K562 (cell line): Measurements from ENCODE around the gene TOMM40L. TPM values are rescaled to one million over a fixed set of nuclear protein-coding genes. Genes with fewer than 3 reads are reported as not detected.

ENCODE experiments used
- ATAC-seq: fragments of 200-7000 bp; cut with Tn5 transposase; 3 replicates; pipeline ENCODE4 v1.9.1; 2020; ENCODE audit warnings: moderate library complexity
- BruUV-seq: library from RNA; stranded (reverse); fragments of 400-500 nt; replicated peaks from 2 replicates; lab custom pipeline; 2021; lab: Mats Ljungman, UMichigan
- CTCF ChIA-PET: fragments of 300-600 bp; formaldehyde crosslinking; extraction: SDS; loops from one replicate; lab custom pipeline; 2021; ENCODE audit warnings: low intra/inter-chr PET ratio; lab: Yijun Ruan, JAX
- POLR2A ChIA-PET: fragments of 300-600, 350-650 bp; sonication (Branson Sonifier 250); formaldehyde crosslinking; extraction: SDS; loops from one replicate; lab custom pipeline; 2021; ENCODE audit warnings: antibody characterized with exemption, inconsistent platforms; lab: Yijun Ruan, JAX
- DNase-seq, 4 experiments: peaks; one replicate each; pipeline versions ENCODE4 v3.0.0 to v3.0.0-alpha.2; 2011 to 2018; ENCODE audit warnings: low spot score in 3 of 4, mixed read lengths in 3 of 4; ENCODE audit errors: extremely low read depth in 1 of 4
- FAIRE-seq: peaks from 2 replicates; lab custom pipeline; 2011; peaks lifted over from hg19 to GRCh38; lab: Jason Lieb, UNC
- H2AFZ ChIP-seq: 2 replicates; pipeline ENCODE4 v1.6.0; 2011; ENCODE audit warnings: low read depth, low read length, control low read depth, inconsistent platforms
- H3K27ac ChIP-seq: fragments of 200-600 bp; 3 replicates; pipeline ENCODE4 v1.8.0; 2011; ENCODE audit warnings: low read depth, mild to moderate bottlenecking, control low read depth, inconsistent platforms, low read length, moderate library complexity, mixed read lengths; ENCODE audit errors: extremely low read depth
- H3K27me3 ChIP-seq, 2 experiments: fragments of 300-600 bp in 1 of 2; 2 replicates in 1 of 2; 3 replicates in 1 of 2; pipeline versions ENCODE4 v1.6.0 to v1.8.0; 2011; ENCODE audit warnings: inconsistent platforms in 2 of 2, low read length in 2 of 2, mild to moderate bottlenecking in 1 of 2, mixed read lengths in 1 of 2, moderate library complexity in 1 of 2; ENCODE audit not compliant: control insufficient read depth in 2 of 2, insufficient read depth in 2 of 2
- H3K36me3 ChIP-seq: fragments of 300-600 bp; 3 replicates; pipeline ENCODE4 v1.8.0; 2011; ENCODE audit warnings: mild to moderate bottlenecking, low read length, inconsistent platforms; ENCODE audit not compliant: control insufficient read depth, insufficient read depth
- H3K4me1 ChIP-seq, 2 experiments: fragments of 200-600 bp in 1 of 2; replicated peaks in 1 of 2; 2 replicates in 1 of 2; 3 replicates in 1 of 2; pipeline versions ENCODE4 v1.5.1 to v1.8.0; 2011; ENCODE audit warnings: inconsistent platforms in 2 of 2, low read length in 2 of 2, mild to moderate bottlenecking in 1 of 2, mixed read lengths in 1 of 2, moderate library complexity in 1 of 2; ENCODE audit not compliant: control insufficient read depth in 2 of 2, insufficient read depth in 2 of 2
- H3K4me2 ChIP-seq: 2 replicates; pipeline ENCODE4 v1.6.1; 2011; ENCODE audit warnings: low read length, control low read depth, inconsistent platforms, mixed read lengths; ENCODE audit not compliant: insufficient read depth
- H3K4me3 ChIP-seq: fragments of 200-600 bp; sonication (generic), shearing (Covaris generic); 2 replicates; pipeline ENCODE4 v1.5.1; 2016; ENCODE audit warnings: control low read depth, inconsistent platforms
- H3K79me2 ChIP-seq: fragments of 200-600 bp; 3 replicates; pipeline ENCODE4 v1.8.0; 2011; ENCODE audit warnings: low read length, inconsistent platforms; ENCODE audit not compliant: control insufficient read depth, insufficient read depth
- H3K9ac ChIP-seq, 2 experiments: 2 replicates each; pipeline versions ENCODE4 v1.6.0 to v1.6.1; 2011; ENCODE audit warnings: low read depth in 2 of 2, low read length in 2 of 2, control low read depth in 1 of 2, inconsistent platforms in 1 of 2, mild to moderate bottlenecking in 1 of 2, mixed read lengths in 1 of 2; ENCODE audit not compliant: insufficient read depth in 1 of 2
- H3K9me1 ChIP-seq: one replicate; pipeline ENCODE4 v1.6.0; 2011; ENCODE audit warnings: inconsistent platforms, mild to moderate bottlenecking, low read length, moderate library complexity; ENCODE audit not compliant: control insufficient read depth, insufficient read depth
- H3K9me3 ChIP-seq: replicated peaks from 2 replicates; pipeline ENCODE4 v1.5.1; 2011; ENCODE audit warnings: low read depth, low read length, inconsistent platforms; ENCODE audit not compliant: control insufficient read depth, insufficient read depth
- H4K20me1 ChIP-seq: replicated peaks from 2 replicates; pipeline ENCODE4 v1.6.1; 2011; ENCODE audit warnings: low read length, inconsistent platforms, mixed read lengths; ENCODE audit not compliant: control insufficient read depth, insufficient read depth
- C11orf30 ChIP-seq: fragments of 450-650 bp; IDR thresholded peaks from 2 replicates; pipeline ENCODE4 v1.6.1; 2016; ENCODE audit warnings: low read depth, mild to moderate bottlenecking
- GTF2E2 ChIP-seq: fragments of 200-800 bp; sonication (Bioruptor generic); IDR thresholded peaks from 2 replicates; pipeline ENCODE4 v1.6.1; 2016; ENCODE audit warnings: missing genetic modification characterization, missing compliant biosample characterization
- MIER1 ChIP-seq: fragments of 450-650 bp; IDR thresholded peaks from 2 replicates; pipeline ENCODE4 v1.6.1; 2016; ENCODE audit warnings: antibody characterized with exemption, mild to moderate bottlenecking, low read depth
- MNT ChIP-seq, 2 experiments: fragments of 450-650 bp; conservative IDR thresholded peaks; 2 replicates each; pipeline ENCODE4 v1.6.1; 2017; ENCODE audit warnings: mild to moderate bottlenecking in 2 of 2, moderate library complexity in 2 of 2
- MXD1 ChIP-seq: fragments of 250-450 bp; sonication (Bioruptor Pico); IDR thresholded peaks from 2 replicates; pipeline ENCODE4 v1.8.0; 2021; ENCODE audit warnings: borderline replicate concordance, mild to moderate bottlenecking, moderate library complexity; ENCODE audit not compliant: poor library complexity, severe bottlenecking
- PKNOX1 ChIP-seq: fragments of 450-650 bp; IDR thresholded peaks from 2 replicates; pipeline ENCODE4 v1.6.1; 2016
- PURB ChIP-seq: sonication (generic); formaldehyde crosslinking; IDR thresholded peaks from 2 replicates; pipeline ENCODE4 v1.9.0; 2021; ENCODE audit warnings: low read depth, mild to moderate bottlenecking, missing genetic modification reagents
- SETDB1 ChIP-seq: IDR thresholded peaks from one replicate; pipeline ENCODE4 v1.6.1; 2012; ENCODE audit warnings: low read length, control low read depth, inconsistent platforms
- TFE3 ChIP-seq: fragments of 450-650 bp; formaldehyde crosslinking; IDR thresholded peaks from 2 replicates; pipeline ENCODE4 v1.4.0; 2020; ENCODE audit warnings: mild to moderate bottlenecking, mixed read lengths
- ZNF121 ChIP-seq: sonication (generic); formaldehyde crosslinking; conservative IDR thresholded peaks from 2 replicates; pipeline ENCODE4 v1.8.0; 2022; ENCODE audit warnings: missing genetic modification reagents
- ZNF134 ChIP-seq: fragments of 250-450 bp; sonication (Bioruptor Pico); conservative IDR thresholded peaks from 2 replicates; pipeline ENCODE4 v1.4.0; 2020
- ZNF224 ChIP-seq: sonication (generic); formaldehyde crosslinking; IDR thresholded peaks from 2 replicates; pipeline ENCODE4 v1.8.0; 2022; ENCODE audit warnings: mild to moderate bottlenecking, missing genetic modification reagents
- ZNF384 ChIP-seq: IDR thresholded peaks from 2 replicates; pipeline ENCODE4 v1.6.1; 2012; ENCODE audit warnings: low read depth, low read length, improper control_type of control experiment
- ZNF589 ChIP-seq: fragments of 200-800 bp; sonication (Bioruptor generic); IDR thresholded peaks from 2 replicates; pipeline ENCODE4 v1.6.1; 2016; ENCODE audit warnings: low read depth, missing genetic modification characterization, missing compliant biosample characterization
- ZNF655 ChIP-seq: fragments of 250-450 bp; sonication (Bioruptor Pico); IDR thresholded peaks from 2 replicates; pipeline ENCODE4 v1.5.0; 2021
- WGBS: fragments of 100-300 bp; shearing (Covaris generic); methylation state at CpG from one replicate; pipeline ENCODE4 v1.1.6; 2016; ENCODE audit warnings: low coverage, mixed read lengths; ENCODE audit not compliant: insufficient coverage; ENCODE audit errors: missing lambda C conversion rate; 5-methylcytosine and 5-hydroxymethylcytosine counted together
- in situ Hi-C: fragments of 300-500 bp; cut with MboI; formaldehyde crosslinking; loops from 4 replicates; pipeline ENCODE4 v1.15.0; 2018; ENCODE audit warnings: inconsistent platforms, mixed read lengths
- intact Hi-C: fragments of 100-400 bp; cut with micrococcal nuclease; formaldehyde crosslinking; loops from 2 replicates; pipeline ENCODE4 v1.14.2; 2022
- polyA plus RNA-seq, 8 experiments: library from polyadenylated mRNA; depleted of rRNA in 4 of 8; stranded (reverse) in 5 of 8; unstranded in 3 of 8; fragments of >200 nt; fragmentation: Nextera tagmentation in 2 of 8; fragmentation: Illumina TruSeq in 1 of 8; extraction: Ambion mirVana in 2 of 8; extraction: Trizol in 1 of 8; gene quantifications; 2 replicates each; pipeline versions ENCODE4 v1.2.1 to v1.2.3, GENCODE V29; 2011 to 2014; ENCODE audit warnings: inconsistent platforms in 1 of 8, missing spikeins in 1 of 8
- total RNA-seq, 7 experiments: library from RNA; depleted of rRNA in 6 of 7; stranded (reverse); fragments of >200 nt in 6 of 7; fragmentation: Illumina TruSeq in 2 of 7; extraction: Trizol in 2 of 7; gene quantifications; 2 replicates each; pipeline versions ENCODE4 v1.2.1 to v1.2.3, GENCODE V29; 2011 to 2021; ENCODE audit warnings: low replicate concordance in 1 of 7

The TOMM40L gene
- total and polyA plus RNA-seq, 9 of the 15 experiments (the other 6 are each of a cell fraction or from before 2014, with no cell fraction given), result 9.6 to 33.6 (median 25.2) TPM

- TF ChIP-seq PKNOX1 (peak; percentile 25; the same call in 1 of the 2 replicates), SETDB1 (no peak), MIER1 (no peak), ZNF589 (CRISPR knock-in tag) (0 out of 2 replicates have a peak, but pooled peaks have one; percentile 24), ZNF121 (CRISPR knock-in tag) (no peak), MXD1 (CRISPR knock-in tag) (no peak)
Observed at GRCh38 chr1:161185732-161186311, 40.0 kb upstream of the TOMM40L start (continued).

- peaks cover 17 to 29% of the 10 kb centered on the region in 2 experiments for H3K4me1 ChIP-seq
- POLR2A ChIA-PET, result interaction anchor here (0.6 to 1.1 kb wide), 2 partner anchors 21 to 25 kb away, joined by 3 read pairs; no protein-coding TSS in a partner anchor
- TF ChIP-seq MNT (conservative IDR thresholded peaks at IDR 0.05) (no peak), ZNF655 (CRISPR knock-in tag) (no peak), PURB (CRISPR knock-in tag) (no peak), ZNF384 (no peak), C11orf30 (no peak), TFE3 (CRISPR knock-in tag) (no peak), ZNF224 (CRISPR knock-in tag) (no peak), ZNF134 (no peak), GTF2E2 (tag) (no peak)
- TF ChIP-seq, all 486 proteins: peak for 0
- H3K9me1 ChIP-seq, result no peaks in the 10 kb centered on the region
- intact Hi-C loops (no loop called here), in situ Hi-C loops (no loop called here)
- no TSS peak for BruUV-seq
- DNase-seq (no peak), FAIRE-seq (peak; percentile 51), ATAC-seq (peak; percentile 30)
- H2AFZ ChIP-seq, result peak overlapping the region; percentile 76
- CTCF ChIA-PET, result no interaction called here
- no peak overlapping the region for H3K4me3 ChIP-seq
- no peak overlapping the region for H3K9ac ChIP-seq
- no peaks in the 10 kb centered on the region for H3K79me2 ChIP-seq
- no peaks in the 10 kb centered on the region for H3K36me3 ChIP-seq
- WGBS, result 43% methylated on average over 3 of the region's 3 CpGs
- H3K27me3 ChIP-seq, result no peaks in the 10 kb centered on the region
- no peaks in the 10 kb centered on the region for H4K20me1 ChIP-seq
- H3K4me2 ChIP-seq, result peak overlapping the region; percentile 2; the same call in 1 of the 2 replicates
- H3K27ac ChIP-seq, result no peak overlapping the region
- H3K9me3 ChIP-seq, result no peaks in the 10 kb centered on the region
Observed at GRCh38 chr1:161187311-161187710, 38.5 kb upstream of the TOMM40L start.
